ENCODE data around the gene OTX1.

OTX1 gene

GRCh38 chr2:63046552-63046951, 4.1 kb upstream of the OTX1 start:
- no peak for FAIRE-seq
- DNase-seq (ENCODE audit: insufficient read length, low spot score): no peak

DNA sequence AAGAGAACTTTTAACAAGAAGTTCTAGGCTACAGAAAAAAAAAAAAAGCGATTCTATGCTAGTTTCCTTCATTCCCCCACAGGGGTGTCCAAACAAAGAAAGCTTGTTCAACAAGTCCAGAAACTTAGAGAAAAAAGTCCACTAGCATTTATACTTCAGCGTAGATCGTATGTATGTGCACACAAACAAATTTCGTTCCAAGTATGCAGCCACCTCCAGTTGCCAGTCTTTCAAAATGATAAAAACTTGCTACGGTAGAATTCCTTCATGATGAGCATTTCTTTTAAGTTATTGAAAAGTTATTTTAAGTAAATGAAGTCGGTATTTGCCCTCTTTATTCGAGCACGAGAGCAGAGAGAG, 3.7 kb upstream of the OTX1 start:
- FAIRE-seq: no peak
- DNase-seq (ENCODE audit: insufficient read length, low spot score): no peak

GRCh38 chr2:63047321-63048279, 3.0 kb upstream of the OTX1 start:
- FAIRE-seq (no peak), DNase-seq (ENCODE audit: insufficient read length, low spot score) (no peak)

- FAIRE-seq (no peak), DNase-seq (ENCODE audit: insufficient read length, low spot score) (no peak)
These were observed 2.1 kb upstream of the OTX1 start for GRCh38 chr2:63048367-63049171.

DNA sequence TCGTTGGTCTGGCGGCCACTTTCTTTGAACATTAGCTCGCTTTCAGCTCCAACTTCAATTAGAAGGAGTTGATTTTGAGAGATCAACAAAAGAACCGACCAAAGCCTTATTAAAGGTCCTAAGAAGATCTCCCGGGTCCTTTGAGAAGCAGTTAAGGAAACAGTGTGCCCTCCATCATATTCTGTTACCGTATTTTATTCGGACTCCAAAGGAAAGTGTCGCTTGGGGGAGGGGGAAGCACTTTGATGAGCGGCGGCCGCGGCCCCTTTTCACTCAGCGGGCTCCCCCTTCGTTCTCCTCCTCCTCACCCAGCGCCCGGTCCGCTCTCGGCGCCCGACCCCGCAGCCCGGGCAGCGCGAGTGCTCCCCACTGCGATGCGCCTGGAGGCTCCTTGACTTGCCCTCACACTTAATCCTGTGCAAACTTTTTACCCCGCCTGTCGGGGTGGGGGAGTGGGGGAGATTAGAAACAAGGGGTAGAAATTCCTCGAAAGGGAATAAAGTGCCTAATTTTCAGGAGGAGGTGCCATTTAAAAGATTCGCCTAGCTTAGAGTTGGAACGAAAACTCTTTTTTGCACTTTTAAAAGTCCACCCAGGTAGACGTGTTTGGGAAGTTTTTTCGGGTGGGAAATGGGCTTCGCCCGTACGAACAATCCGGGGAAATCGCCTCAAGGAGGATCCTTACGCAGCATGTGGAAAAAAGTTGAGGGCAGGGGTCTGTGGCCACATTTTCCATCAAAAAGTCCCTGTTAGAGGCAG, 1.2 kb upstream of the OTX1 start:
- DNase-seq (ENCODE audit: insufficient read length, low spot score): peak; percentile 25
- FAIRE-seq: no peak

DNA sequence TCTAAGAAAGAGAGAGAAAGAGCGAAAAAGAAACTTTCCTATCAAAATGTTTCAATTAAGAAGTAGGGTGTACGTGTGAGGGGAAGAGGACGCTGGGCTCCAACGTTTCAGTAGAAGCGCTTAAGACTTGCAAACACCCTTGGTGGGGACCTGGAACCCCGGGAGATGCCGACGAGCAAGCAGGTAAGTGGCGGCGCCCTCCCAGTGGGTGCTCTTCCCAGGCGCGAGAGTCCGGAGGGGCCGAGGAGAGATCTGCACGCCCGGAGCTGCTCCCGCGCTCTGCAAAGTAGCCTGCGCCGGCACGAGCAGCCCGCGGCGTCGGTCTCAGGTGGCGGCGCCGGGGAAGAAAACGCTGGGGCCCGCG, 678 bp upstream of the OTX1 start:
- no peak for FAIRE-seq
- peak; percentile 61 for DNase-seq (ENCODE audit: insufficient read length, low spot score)

- DNase-seq (ENCODE audit: insufficient read length, low spot score): no peak
These were observed 588 bp downstream of the OTX1 start for GRCh38 chr2:63051042-63051794.

DNA sequence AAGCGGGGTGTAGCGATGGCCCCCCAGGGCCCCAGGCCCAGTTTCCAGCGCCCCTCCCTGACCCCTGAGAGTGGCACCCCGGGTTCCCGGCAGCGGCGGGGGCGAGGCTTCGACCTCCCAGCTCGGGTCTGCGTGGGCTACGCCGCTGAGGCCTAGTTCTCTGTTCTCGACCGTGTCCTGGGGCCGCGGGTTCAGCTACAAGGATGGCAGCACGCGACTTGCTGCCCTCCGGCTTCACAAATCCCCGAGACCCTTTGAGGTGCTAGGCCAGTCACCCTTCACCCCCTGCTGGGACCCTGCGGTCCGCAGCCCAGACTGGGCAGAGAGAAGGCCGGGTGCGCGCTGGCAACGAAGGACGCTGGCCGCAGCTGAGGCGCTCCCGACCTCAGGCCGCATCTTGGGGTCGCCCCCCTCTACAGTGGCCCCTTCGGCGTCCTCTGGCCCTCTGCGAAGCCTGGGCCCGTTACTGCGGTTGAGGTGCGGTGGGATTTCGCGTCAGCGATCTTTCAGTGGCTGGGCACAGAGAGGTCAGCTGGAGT, 1.2 kb downstream of the OTX1 start:
- DNase-seq (ENCODE audit: insufficient read length, low spot score) (no peak), FAIRE-seq (no peak)

More at GRCh38 chr2:63051042-63051794, 588 bp downstream of the OTX1 start:
- no peak for FAIRE-seq

- DNase-seq (ENCODE audit: insufficient read length, low spot score) (no peak), FAIRE-seq (no peak)
These were observed 1.9 kb downstream of the OTX1 start for GRCh38 chr2:63052411-63053080.

DNA sequence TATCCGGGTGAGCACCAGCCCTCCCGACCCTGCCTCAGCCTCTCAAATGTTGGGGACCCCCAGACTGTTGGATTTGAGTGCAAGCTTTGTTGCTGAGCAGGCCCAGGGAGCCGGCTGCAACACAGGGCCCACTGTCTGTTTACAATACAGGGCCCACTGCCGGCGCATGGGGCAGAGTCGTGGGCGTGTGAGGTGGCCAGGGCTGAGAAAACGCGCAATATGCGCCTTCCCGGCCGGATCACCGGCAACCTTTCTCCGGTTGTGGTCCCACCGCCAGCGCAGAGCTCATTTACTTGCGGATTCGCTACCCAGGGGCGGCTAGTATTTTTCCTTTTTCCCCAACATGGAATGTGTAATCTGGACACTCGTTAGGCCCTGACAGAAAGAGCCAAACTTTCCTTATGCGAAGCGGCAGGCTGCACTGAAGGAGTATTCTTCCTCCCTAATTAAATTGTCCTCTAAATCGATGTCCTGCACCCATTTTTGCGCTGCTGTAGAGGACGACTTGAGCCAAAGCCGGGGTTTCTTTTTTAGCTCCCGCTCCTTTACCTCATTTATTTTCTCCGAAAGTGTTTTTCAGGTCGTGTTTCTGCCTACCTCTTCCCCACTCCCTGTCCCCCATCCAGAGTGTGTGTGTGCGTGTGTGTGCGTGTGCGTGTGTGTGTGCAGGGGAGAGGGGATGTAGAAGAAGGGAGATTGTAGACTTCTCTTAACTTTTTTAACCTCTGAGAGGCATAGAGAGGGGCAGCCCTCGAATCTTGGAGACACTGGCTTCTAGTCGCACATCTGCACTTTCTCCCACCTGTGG, 2.7 kb downstream of the OTX1 start:
- DNase-seq (ENCODE audit: insufficient read length, low spot score): no peak
- no peak for FAIRE-seq

DNA sequence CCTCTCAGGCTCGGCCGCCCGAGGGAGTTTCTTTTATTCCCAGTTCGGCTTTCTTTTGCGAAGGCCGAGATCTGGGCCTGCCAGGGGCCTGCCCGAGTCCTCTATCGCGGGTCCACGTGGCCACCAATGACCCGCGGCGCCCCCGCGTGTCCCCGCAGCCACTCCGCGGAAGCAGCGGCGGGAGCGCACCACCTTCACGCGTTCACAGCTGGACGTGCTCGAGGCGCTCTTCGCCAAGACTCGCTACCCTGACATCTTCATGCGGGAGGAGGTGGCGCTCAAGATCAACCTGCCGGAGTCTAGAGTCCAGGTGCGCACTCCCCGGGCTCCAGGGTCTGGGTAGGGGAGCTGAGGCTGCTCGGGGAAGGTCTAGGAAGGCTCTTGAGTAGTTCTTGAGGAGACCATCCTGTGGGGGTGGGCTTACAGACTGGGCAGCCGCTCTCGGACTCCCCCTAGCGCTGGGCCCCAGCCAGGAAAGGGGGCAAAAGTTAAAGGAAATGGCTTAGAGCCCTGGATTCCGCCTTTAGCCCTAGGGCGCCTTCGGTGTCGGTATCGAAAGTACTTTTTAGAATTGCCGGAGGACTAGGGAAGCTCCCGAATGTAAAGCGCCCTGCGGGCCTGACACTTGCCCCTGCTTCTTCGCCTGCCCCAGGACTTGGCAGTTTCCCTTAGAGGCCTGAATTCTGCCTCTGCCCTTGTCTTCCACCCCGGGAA, 3.4 kb downstream of the OTX1 start:
- no peak for FAIRE-seq
- DNase-seq (ENCODE audit: insufficient read length, low spot score): no peak

GRCh38 chr2:63054841-63055225, 4.2 kb downstream of the OTX1 start:
- FAIRE-seq: no peak
- no peak for DNase-seq (ENCODE audit: insufficient read length, low spot score)

GRCh38 chr2:63055226-63056106, 4.8 kb downstream of the OTX1 start:
- DNase-seq (ENCODE audit: insufficient read length, low spot score): no peak
- no peak for FAIRE-seq

DNA sequence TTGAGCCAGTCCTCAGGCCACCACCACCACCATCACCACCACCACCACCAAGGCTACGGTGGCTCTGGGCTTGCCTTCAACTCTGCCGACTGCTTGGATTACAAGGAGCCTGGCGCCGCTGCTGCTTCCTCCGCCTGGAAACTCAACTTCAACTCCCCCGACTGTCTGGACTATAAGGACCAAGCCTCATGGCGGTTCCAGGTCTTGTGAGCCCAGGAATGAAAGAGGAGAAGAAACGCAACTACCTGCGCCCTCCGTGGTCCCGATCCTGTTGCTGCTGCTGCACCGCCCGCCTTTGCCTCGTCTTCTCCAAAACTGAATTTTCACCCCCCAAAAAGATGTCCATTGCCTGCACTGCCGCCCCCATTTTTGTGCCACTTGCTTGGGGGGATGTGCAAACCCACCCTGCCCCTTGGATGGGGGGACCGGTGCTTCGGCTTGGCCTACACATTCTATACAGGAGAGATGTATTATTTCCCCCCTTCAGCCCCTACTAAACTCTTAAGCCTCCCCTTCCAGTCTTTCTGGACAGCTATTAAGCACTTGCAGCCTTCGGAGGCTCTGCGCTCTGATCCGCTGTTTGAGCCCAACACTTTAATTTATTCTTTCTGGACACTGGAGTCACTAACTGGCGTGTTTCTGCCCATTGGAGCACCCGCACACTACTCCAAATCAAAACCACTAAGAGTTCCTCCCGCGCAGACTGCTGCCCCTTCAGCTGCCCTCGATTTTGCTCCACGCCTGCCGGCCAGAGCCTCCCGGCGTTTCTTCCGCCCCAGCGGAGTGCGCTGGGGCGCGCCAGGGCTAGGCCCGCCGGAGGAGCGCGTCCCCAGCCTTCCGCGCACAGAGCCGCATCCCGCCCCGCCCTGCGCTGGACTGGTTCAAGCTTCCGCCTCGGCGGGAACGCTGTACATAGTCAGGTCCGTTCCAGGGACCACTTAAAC, 5.7 kb downstream of the OTX1 start:
- FAIRE-seq (no peak), DNase-seq (ENCODE audit: insufficient read length, low spot score) (no peak)

- DNase-seq (ENCODE audit: insufficient read length, low spot score): no peak
- no peak for FAIRE-seq
These were observed 6.9 kb downstream of the OTX1 start for GRCh38 chr2:63057249-63058143.
